HTR-8/SVneo (cell line): ENCODE data around the gene NPR1.
"Not testable (repeated sequence)": the region's sequence is repeated elsewhere in the genome, so short reads cannot be mapped to it uniquely, and the experiment has no call there.

Experiments
- DNase-seq: peaks from one replicate; pipeline ENCODE4 v3.0.0; 2011; ENCODE audit warnings: low spot score, mixed read lengths; ENCODE audit not compliant: insufficient read length
- FAIRE-seq: peaks from 2 replicates; lab custom pipeline; 2011; peaks lifted over from hg19 to GRCh38; lab: Jason Lieb, UNC

Gene NPR1

GRCh38 chr1:153678519-153679336, at the start of gene NPR1:
NPR1 (plus strand) TSS chr1:153678688; CDS start chr1:153679109, 421 bp downstream.
- no peak for FAIRE-seq
- no peak for DNase-seq

DNA sequence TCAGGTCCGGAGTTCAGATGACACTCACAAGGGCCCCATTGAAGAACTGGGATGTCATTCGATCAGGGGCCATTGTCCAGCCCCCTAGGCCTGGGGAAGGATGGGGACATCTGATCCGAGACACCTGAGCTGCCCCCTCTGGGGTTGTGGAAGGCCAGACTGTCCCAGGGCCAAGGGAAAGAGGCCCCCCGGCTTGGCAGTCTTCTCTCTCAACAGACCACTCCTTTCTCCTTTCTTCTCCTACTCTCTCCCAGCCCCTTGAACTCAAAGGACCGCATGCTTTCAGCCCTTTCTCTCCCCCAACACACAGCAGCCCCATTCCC, 49.2 kb upstream of the NPR1 start:
- FAIRE-seq: no peak

GRCh38 chr1:153629971-153630370, 48.5 kb upstream of the NPR1 start:
- FAIRE-seq (no peak), DNase-seq (no peak)

More for the DNA sequence above, 49.2 kb upstream of the NPR1 start:
- no peak for DNase-seq

DNA sequence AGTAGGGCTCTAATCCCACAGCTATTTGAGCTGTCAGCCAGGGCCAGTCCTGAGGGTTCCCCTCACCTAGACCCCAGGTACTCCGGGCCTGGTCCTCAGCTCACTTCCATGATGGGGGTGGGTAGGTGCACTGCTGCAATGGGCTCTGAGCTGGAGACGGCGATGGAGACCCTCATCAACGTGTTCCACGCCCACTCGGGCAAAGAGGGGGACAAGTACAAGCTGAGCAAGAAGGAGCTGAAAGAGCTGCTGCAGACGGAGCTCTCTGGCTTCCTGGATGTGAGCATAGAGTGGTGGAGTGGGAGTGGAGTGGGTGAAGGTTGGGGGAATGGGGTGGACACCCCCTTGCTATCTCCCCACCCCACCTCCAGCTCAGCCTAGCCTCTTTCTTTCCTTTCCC, 48.1 kb upstream of the NPR1 start:
- no peak for DNase-seq
- no peak for FAIRE-seq

GRCh38 chr1:153631047-153632022, 47.2 kb upstream of the NPR1 start:
- DNase-seq (no peak), FAIRE-seq (no peak)

DNA sequence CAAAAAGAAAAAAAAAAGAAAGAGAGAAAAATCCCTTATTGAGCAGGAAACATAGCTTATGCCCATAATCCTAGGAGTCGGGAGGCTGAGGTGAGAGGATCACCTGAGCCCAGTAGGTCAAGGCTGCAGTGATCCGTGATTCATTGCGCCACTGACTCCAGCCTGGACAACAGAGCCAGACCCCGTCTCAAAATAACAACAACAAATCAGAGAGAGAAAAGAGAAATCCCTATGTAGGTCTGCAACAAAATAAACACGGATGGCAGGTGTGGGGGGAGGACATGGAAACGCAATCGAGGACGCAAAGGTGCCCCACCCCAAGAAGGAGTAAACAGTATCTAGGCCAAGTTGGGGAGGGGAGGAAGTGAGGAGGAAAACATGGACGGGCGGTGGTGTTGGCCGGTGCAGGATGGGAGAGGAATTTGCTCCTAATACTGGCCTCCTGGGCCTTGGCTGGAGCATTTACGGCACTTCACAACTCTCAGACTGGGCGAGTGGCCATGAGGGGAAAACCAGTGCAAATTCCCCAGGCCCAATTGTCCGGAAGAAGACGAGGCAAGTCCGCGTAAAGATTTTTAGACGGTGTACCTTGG, 45.2 kb upstream of the NPR1 start:
- FAIRE-seq (no peak), DNase-seq (no peak)

- FAIRE-seq (no peak), DNase-seq (peak; percentile 87)
Measured at GRCh38 chr1:153633754-153634665, 44.5 kb upstream of the NPR1 start, which contains the start of gene CHTOP. CHTOP (plus strand) TSS chr1:153634066; CDS start chr1:153636589, 2,523 bp downstream.

DNA sequence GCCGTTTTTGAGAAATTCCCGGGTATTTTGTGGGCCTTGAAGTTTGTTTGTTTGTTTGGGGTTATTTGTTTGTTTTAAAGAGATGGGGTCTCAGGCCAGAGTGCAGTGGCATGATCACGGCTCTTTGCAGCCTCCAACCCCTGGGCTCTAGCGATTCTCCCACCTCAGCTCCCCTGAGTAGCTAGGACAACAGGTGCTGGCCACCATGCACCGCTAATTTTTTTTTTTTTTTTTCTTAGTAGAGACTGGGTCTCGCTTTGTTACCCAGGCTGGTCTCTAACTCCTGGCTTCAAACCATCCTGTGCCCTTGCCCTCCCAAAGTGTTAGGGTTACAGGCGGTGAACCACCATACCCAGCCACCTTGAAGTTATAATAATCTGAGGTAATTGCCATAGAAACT, 42.6 kb upstream of the NPR1 start:
- no peak for DNase-seq
- FAIRE-seq: no peak

DNA sequence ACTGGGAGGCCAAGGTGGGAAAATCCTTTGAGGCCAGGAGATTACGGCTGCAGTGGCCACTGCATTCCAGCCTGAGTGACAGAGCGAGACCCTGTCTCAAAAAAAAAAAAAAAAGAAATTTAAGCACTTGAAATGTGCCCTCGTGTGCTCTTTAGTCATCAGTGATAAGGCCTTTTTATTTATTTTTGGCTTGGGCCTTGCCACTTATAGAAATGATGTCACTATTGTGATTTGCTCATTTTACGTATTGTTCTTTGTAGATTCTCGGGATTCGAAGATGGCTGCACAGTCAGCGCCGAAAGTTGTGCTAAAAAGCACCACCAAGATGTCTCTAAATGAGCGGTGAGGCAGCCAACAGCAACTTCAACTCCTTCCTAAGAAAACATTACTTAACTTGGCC, 42.2 kb upstream of the NPR1 start:
- DNase-seq: no peak
- FAIRE-seq: no peak

DNA sequence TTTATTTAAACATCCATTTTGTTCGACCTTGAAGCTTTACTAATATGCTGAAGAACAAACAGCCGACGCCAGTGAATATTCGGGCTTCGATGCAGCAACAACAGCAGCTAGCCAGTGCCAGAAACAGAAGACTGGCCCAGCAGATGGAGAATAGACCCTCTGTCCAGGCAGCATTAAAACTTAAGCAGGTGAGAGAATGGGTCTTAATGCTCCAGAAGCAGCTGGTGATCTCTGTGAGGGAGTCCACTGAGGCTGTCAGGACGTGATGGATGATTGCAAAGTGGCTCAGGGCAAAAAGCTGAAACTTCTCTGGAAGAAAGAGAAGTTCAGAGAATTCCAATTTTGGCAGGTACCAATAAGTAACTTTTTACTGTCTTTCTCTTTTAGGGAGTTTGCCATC, 40.2 kb upstream of the NPR1 start:
- no peak for DNase-seq
- no peak for FAIRE-seq

DNA sequence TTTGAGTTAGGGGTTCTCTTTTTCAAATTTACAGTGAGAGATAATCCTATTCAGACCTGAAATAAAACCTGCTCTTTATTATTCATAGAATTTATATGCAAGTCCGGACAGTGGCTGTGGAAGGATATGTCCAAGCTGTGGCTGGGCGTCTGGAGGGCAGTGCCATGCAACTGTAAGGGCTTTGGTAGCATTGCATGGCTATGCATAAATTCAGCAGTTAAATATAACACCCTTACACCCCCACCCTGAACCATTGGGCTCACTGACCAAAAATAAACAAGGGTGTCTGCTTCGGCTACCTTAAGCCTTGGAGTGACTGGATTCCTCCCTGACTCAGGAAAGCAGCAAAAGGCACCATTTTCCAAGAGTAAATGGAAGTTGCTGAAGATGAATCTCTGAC, 39.2 kb upstream of the NPR1 start:
- DNase-seq (no peak), FAIRE-seq (no peak)

- DNase-seq, FAIRE-seq: not testable (repeated sequence)
Measured at GRCh38 chr1:153640213-153640612, 38.3 kb upstream of the NPR1 start.

GRCh38 chr1:153640861-153641260, 37.6 kb upstream of the NPR1 start:
- no peak for FAIRE-seq
- no peak for DNase-seq

GRCh38 chr1:153642161-153642560, 36.3 kb upstream of the NPR1 start:
- DNase-seq (no peak), FAIRE-seq (no peak)

DNA sequence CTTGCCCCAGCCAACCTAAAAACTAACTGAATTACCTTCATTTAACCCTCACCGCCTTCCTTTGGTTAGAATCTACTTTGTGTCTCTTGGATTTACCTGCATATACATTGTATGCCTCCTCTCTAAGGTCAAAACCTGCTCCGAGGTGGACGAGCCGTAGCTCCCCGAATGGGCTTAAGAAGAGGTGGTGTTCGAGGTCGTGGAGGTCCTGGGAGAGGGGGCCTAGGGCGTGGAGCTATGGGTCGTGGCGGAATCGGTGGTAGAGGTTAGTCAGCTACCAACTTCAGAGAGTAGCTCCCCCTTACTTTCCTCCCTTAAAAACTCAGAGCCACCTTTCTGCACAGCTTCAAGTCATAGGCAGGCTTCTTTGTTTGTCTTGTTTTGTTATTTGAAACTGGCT, 35.4 kb upstream of the NPR1 start:
- FAIRE-seq (no peak), DNase-seq (no peak)

- DNase-seq (no peak), FAIRE-seq (no peak)
Measured at GRCh38 chr1:153643816-153644215, 34.7 kb upstream of the NPR1 start.

- DNase-seq: no peak
- no peak for FAIRE-seq
Measured at GRCh38 chr1:153646672-153647345, 31.7 kb upstream of the NPR1 start.

- no peak for FAIRE-seq
- DNase-seq: no peak
Measured at GRCh38 chr1:153647346-153647714, 31.2 kb upstream of the NPR1 start.

- no peak for FAIRE-seq
Measured at GRCh38 chr1:153648000-153648643, 30.4 kb upstream of the NPR1 start.

More at GRCh38 chr1:153648000-153648643, 30.4 kb upstream of the NPR1 start:
- no peak for DNase-seq
